Caki2 (cell line): Measurements from ENCODE around the gene PLA2G12B. TPM values are rescaled to one million over a fixed set of nuclear protein-coding genes. Genes with fewer than 3 reads are reported as not detected.
A peak's percentile ranks its signal among the peaks of the same experiment; 100 is the strongest.
"Not testable (repeated sequence)": the region's sequence is repeated elsewhere in the genome, so short reads cannot be mapped to it uniquely, and the experiment has no call there.

Experiments used
- DNase-seq: peaks from one replicate; pipeline ENCODE4 v3.0.0-alpha.2; 2015; ENCODE audit warnings: low read depth
- in situ Hi-C: cut with HindIII; loops from 2 replicates; pipeline ENCODE4 v1.10.0; 2016; ENCODE audit warnings: low sequenced_read_pairs, low pct_unique_long_range_greater_than_20kb, mixed read lengths
- total RNA-seq: library from RNA; depleted of rRNA; stranded (reverse); fragments of >200 nt; shearing (Covaris generic); gene quantifications from 2 replicates; pipeline ENCODE4 v1.2.3, GENCODE V29; 2014; ENCODE audit warnings: low replicate concordance; rRNA removed

The PLA2G12B gene
- total RNA-seq, 1 experiment from 2014 or later: not detected

- no peak for DNase-seq
- in situ Hi-C loops: no loop called here
Observed at GRCh38 chr10:72904806-72905205, 49.8 kb downstream of the PLA2G12B start.

GRCh38 chr10:72903941-72904446 lies 50.6 kb downstream of the PLA2G12B start:
- DNase-seq, in situ Hi-C loops: not testable (repeated sequence)

GRCh38 chr10:72899545-72899944 lies 55.1 kb downstream of the PLA2G12B start:
- in situ Hi-C loops: no loop called here
- no peak for DNase-seq

GRCh38 chr10:72898616-72899015 lies 56.0 kb downstream of the PLA2G12B start:
- DNase-seq: no peak
- in situ Hi-C loops: no loop called here

GRCh38 chr10:72895236-72895850 lies 59.3 kb downstream of the PLA2G12B start:
- in situ Hi-C loops: no loop called here

GRCh38 chr10:72893136-72893798 lies 61.3 kb downstream of the PLA2G12B start, which contains the start of gene OIT3:
Gene OIT3 (plus strand): TSS chr10:72893739. CDS start chr10:72893799, 60 bp downstream.
- DNase-seq: no peak
- in situ Hi-C loops: no loop called here

More at GRCh38 chr10:72895236-72895850, 59.3 kb downstream of the PLA2G12B start:
- no peak for DNase-seq

- DNase-seq: no peak
- in situ Hi-C loops: no loop called here
Observed at GRCh38 chr10:72890086-72890485, 64.5 kb downstream of the PLA2G12B start.

GRCh38 chr10:72889391-72889831 lies 65.2 kb downstream of the PLA2G12B start:
- in situ Hi-C loops: no loop called here
- peak; percentile 17 for DNase-seq

- in situ Hi-C loops: no loop called here
- DNase-seq: no peak
Observed at GRCh38 chr10:72888151-72888638, 66.4 kb downstream of the PLA2G12B start.

- DNase-seq: no peak
- in situ Hi-C loops: no loop called here
Observed at GRCh38 chr10:72887043-72887442, 67.6 kb downstream of the PLA2G12B start.

GRCh38 chr10:72886621-72887020 lies 68.0 kb downstream of the PLA2G12B start:
- in situ Hi-C loops: no loop called here
- no peak for DNase-seq

- in situ Hi-C loops: no loop called here
- DNase-seq: no peak
Observed at GRCh38 chr10:72885953-72886352, 68.7 kb downstream of the PLA2G12B start.

Other genes starting within 250 kb of the PLA2G12B start
- not detected in 2 replicates for gene OIT3, start 61.1 kb downstream of the PLA2G12B start, total RNA-seq
- 102 and 110 TPM in 2 replicates for gene P4HA1, start 142.1 kb upstream of the PLA2G12B start, total RNA-seq
- 3.4 and 4.7 TPM in 2 replicates for gene NUDT13, start 155.6 kb upstream of the PLA2G12B start, total RNA-seq
- gene ECD, start 213.2 kb upstream of the PLA2G12B start, total RNA-seq: 44.6 and 45.7 TPM in 2 replicates
- gene FAM149B1, start 213.3 kb upstream of the PLA2G12B start, total RNA-seq: 11.1 and 11.5 TPM in 2 replicates